BE2C (cell line): ENCODE results near the gene MGST2.
A peak's percentile ranks its signal among the peaks of the same experiment; 100 is the strongest.

ENCODE experiments used
- DNase-seq: peaks from one replicate; pipeline ENCODE4 v3.0.0-alpha.2; 2020
- H3K27me3 ChIP-seq: fragments of 250-450 bp; sonication (Bioruptor Pico); 2 replicates; pipeline ENCODE4 v1.5.1; 2020; ENCODE audit warnings: mild to moderate bottlenecking
- H3K36me3 ChIP-seq: fragments of 250-450 bp; sonication (Bioruptor Pico); 2 replicates; pipeline ENCODE4 v1.5.1; 2020; ENCODE audit warnings: mild to moderate bottlenecking
- H3K4me1 ChIP-seq: fragments of 250-450 bp; sonication (Bioruptor Pico); 2 replicates; pipeline ENCODE4 v1.5.1; 2020
- H3K4me3 ChIP-seq: 2 replicates; pipeline ENCODE4 v1.5.1; 2011; ENCODE audit warnings: low read depth, low read length
- H3K9me3 ChIP-seq: fragments of 250-450 bp; sonication (Bioruptor Pico); 2 replicates; pipeline ENCODE4 v1.5.1; 2020
- TF ChIP-seq, protein P1 (sequence below): IDR thresholded peaks from 2 replicates; pipeline ENCODE4 v1.5.1; 2012; ENCODE audit warnings: mild to moderate bottlenecking, low read depth, low read length

Gene MGST2

DNA sequence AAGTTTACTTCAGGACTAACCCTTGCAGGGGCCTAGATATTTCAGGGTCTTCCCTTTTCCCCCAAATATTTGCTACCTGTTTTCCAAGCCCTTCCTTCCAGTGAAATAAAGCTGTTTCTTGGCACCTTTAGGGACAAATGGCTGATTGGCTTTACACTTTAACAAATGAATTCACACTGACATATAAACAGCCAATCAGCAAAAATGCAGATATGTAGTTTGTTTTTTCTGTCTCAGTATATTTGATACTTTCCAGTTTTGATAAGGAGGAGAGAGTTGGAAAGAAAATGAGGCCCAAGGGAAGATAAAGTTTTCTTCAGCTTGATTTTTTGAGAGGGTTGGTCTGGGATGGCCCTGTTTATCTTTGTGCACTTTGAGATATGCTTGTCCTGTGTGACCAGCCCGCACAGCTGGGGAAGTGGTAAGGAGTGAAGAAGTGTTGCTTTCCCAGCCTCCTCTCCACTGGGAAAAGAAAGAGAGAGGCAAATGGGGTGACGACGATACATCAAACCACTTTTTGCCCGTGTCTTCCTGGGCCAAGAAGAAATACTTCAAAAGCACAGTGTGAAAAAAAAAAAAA is 67.5 kb downstream of the MGST2 start:
- Histone ChIP-seq H3K27me3 (no peaks in the 10 kb centered on the region), H3K4me3 (no peak overlapping the region), H3K4me1 (peaks cover 18% of the 10 kb centered on the region), H3K36me3 (peaks cover 8% of the 10 kb centered on the region; the same call in 1 of the 2 replicates), H3K9me3 (no peaks in the 10 kb centered on the region)
- TF ChIP-seq, protein P1, sequence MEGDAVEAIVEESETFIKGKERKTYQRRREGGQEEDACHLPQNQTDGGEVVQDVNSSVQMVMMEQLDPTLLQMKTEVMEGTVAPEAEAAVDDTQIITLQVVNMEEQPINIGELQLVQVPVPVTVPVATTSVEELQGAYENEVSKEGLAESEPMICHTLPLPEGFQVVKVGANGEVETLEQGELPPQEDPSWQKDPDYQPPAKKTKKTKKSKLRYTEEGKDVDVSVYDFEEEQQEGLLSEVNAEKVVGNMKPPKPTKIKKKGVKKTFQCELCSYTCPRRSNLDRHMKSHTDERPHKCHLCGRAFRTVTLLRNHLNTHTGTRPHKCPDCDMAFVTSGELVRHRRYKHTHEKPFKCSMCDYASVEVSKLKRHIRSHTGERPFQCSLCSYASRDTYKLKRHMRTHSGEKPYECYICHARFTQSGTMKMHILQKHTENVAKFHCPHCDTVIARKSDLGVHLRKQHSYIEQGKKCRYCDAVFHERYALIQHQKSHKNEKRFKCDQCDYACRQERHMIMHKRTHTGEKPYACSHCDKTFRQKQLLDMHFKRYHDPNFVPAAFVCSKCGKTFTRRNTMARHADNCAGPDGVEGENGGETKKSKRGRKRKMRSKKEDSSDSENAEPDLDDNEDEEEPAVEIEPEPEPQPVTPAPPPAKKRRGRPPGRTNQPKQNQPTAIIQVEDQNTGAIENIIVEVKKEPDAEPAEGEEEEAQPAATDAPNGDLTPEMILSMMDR, result no peak
- DNase-seq, result no peak

DNA sequence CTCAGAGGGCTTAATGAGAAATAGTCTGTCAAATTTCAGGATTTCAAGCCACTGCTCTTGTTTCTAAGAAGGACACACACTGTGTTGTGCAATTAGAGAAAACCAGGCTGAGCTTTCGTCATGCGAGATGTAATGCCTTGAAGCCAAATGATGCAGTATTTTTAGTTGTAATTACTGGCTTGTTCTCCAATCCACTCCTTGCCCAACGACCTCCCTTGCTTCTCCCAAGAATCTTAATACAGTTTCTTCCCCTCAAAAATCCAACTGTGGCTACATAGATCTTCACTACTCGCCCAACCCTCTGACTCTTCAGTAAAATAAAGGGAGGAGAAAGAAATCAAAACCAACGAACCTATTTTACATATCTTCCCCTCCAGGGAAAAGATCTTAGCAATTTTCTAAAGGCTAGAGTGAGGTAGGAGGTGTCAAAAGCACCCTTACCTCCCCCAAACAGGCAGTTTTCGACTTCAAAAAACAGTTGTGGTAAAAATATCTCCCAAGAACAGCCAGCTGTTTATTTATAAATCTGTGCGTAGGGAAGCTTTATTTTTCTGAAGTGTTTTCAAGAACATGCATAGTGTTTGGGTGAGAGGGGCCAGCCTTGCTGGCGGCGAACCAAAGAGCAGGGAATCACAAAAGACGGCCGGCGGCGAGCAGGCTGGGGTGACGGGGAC is 68.7 kb downstream of the MGST2 start:
- Histone ChIP-seq H3K27me3 (no peaks in the 10 kb centered on the region), H3K36me3 (peaks cover 8% of the 10 kb centered on the region; the same call in 1 of the 2 replicates), H3K4me3 (peak overlapping the region; percentile 57), H3K4me1 (peaks cover 18% of the 10 kb centered on the region), H3K9me3 (no peaks in the 10 kb centered on the region)
- no peak for DNase-seq
- TF ChIP-seq, protein P1, result no peak

DNA sequence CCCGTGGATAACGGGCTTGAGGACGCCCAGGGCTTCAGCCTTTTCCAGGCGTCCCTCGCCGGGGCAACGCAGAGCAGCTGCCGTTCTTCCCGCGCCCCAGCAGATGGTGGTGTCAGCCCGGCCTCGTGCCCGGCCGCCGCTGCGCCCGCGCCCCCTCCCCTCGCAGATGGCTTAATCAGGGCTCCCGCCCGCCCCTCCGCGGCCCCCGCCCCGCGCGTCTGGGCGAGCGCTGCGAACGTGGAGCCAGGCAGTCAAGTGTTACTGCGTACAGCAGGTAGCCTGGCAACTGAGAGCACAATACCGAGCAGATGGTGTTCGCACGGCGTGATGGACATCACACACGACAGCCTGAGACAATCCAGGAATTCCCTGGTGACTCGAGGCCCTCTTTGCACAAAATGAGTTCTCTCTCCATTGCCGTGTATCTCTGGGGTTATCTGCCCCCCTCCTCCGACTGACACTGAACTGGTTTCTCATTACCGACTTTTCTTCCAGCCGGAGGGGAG is 69.3 kb downstream of the MGST2 start:
- Histone ChIP-seq H3K9me3 (no peaks in the 10 kb centered on the region), H3K4me3 (peak overlapping the region; percentile 57), H3K36me3 (peaks cover 4% of the 10 kb centered on the region; the same call in 1 of the 2 replicates), H3K4me1 (peaks cover 20% of the 10 kb centered on the region), H3K27me3 (no peaks in the 10 kb centered on the region)
- peak; percentile 98 for DNase-seq
- TF ChIP-seq, protein P1, result peak; percentile 69

DNA sequence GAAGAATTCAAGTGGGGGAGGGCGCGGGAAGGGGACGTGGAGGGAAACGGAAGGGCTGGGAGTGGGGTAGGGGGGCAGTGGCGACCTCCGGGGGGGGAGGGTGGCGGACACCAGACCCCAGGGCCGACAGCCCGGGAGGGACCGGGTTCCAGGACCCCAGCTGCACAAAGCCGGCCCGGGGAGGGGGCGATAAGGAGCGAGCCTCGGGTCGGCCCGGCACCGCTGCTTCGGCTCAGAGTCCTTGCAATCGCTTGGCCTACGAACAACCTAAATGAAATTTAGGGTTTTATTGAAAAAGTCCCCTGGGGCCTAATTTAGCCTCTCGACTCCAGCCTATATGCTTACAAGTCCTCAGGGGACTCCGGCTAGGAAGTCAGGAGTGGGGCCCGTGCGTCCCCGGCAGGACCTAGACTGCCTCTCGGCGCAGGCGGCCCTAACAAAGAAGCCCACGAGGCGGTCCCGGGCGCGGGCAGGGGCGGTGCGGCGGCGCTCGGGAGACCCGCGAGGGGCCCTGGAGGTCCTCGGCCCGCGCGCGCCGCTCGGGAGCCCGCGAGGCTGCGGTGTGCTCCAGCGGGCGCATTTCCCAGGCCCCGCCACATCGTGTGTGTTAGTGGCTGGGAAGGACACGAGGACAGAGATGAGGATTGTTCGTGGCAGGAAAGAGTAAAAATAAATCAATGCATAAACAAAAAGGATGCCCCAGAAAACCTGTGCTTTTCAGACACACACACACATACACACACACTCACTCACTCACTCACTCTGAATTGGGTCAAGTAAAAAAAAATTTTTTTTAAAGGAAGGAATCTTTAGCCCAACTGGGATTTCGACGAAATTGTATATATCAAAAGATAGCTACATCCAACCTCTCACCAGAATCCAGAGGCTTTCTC is 70.0 kb downstream of the MGST2 start:
- H3K9me3 ChIP-seq, result no peaks in the 10 kb centered on the region
- peaks cover 25% of the 10 kb centered on the region for H3K4me1 ChIP-seq
- TF ChIP-seq, protein P1, result no peak
- H3K4me3 ChIP-seq, result peak overlapping the region; percentile 50
- no peaks in the 10 kb centered on the region for H3K36me3 ChIP-seq
- H3K27me3 ChIP-seq, result no peaks in the 10 kb centered on the region
- DNase-seq, result peak; percentile 85

DNA sequence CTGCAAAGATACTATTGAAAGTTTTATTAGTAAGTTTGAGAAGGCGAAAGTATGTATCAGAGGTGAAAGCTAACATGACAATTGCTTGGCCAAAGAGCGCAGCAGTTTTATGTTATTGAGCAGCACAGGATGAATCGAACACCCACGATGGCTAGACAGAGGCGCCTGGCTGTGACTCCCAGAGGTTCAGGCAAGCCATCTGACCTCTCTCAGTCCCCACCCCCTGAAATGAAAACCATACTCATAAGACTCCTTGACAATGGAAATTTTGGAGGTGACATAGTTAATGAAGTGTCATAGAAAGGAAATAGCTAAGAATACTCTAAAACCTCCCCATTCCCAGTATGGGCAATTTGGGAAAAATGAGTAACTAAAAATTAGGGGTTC is 70.6 kb downstream of the MGST2 start:
- Histone ChIP-seq H3K27me3 (no peaks in the 10 kb centered on the region), H3K9me3 (no peaks in the 10 kb centered on the region), H3K4me1 (peaks cover 31% of the 10 kb centered on the region), H3K36me3 (no peaks in the 10 kb centered on the region), H3K4me3 (no peak overlapping the region)
- DNase-seq, result no peak
- TF ChIP-seq, protein P1, result no peak
